K562 (cell line): ENCODE results near the gene IFI27L2. TPM values are rescaled to one million over a fixed set of nuclear protein-coding genes. Genes with fewer than 3 reads are reported as not detected.
A peak's percentile ranks its signal among the peaks of the same experiment; 100 is the strongest.

Source experiments
- KLF13 ChIP-seq: fragments of 450-650 bp; IDR thresholded peaks from 2 replicates; pipeline ENCODE4 v1.6.1; 2016; ENCODE audit warnings: missing genetic modification characterization, low read depth, mild to moderate bottlenecking, missing compliant biosample characterization, moderate library complexity, borderline replicate concordance
- SP2 ChIP-seq: IDR thresholded peaks from 2 replicates; pipeline ENCODE4 v1.6.1; 2011; ENCODE audit warnings: mild to moderate bottlenecking, low read depth, low read length, moderate library complexity; ENCODE audit not compliant: poor library complexity, severe bottlenecking; ENCODE audit errors: extremely low read depth
- VEZF1 ChIP-seq: fragments of 200-800 bp; sonication (Bioruptor generic); IDR thresholded peaks from 2 replicates; pipeline ENCODE4 v1.6.1; 2017; ENCODE audit warnings: missing genetic modification characterization, missing compliant biosample characterization
- ZNF75A ChIP-seq: fragments of 450-650 bp; formaldehyde crosslinking; IDR thresholded peaks from 2 replicates; pipeline ENCODE4 v1.4.0; 2020; ENCODE audit warnings: mild to moderate bottlenecking
- polyA plus RNA-seq, 8 experiments: library from polyadenylated mRNA; depleted of rRNA in 4 of 8; stranded (reverse) in 5 of 8; unstranded in 3 of 8; fragments of >200 nt; fragmentation: Nextera tagmentation in 2 of 8; fragmentation: Illumina TruSeq in 1 of 8; extraction: Ambion mirVana in 2 of 8; extraction: Trizol in 1 of 8; gene quantifications; 2 replicates each; pipeline versions ENCODE4 v1.2.1 to v1.2.3, GENCODE V29; 2011 to 2014; ENCODE audit warnings: inconsistent platforms in 1 of 8, missing spikeins in 1 of 8
- total RNA-seq, 7 experiments: library from RNA; depleted of rRNA in 6 of 7; stranded (reverse); fragments of >200 nt in 6 of 7; fragmentation: Illumina TruSeq in 2 of 7; extraction: Trizol in 2 of 7; gene quantifications; 2 replicates each; pipeline versions ENCODE4 v1.2.1 to v1.2.3, GENCODE V29; 2011 to 2021; ENCODE audit warnings: low replicate concordance in 1 of 7
- TF ChIP-seq, protein P1 (sequence below), 3 experiments: IDR thresholded peaks in 2 of 3; conservative IDR thresholded peaks in 1 of 3; 2 replicates each; pipeline ENCODE4 v1.5.1; 2011 to 2012; ENCODE audit warnings: low read length in 3 of 3, mild to moderate bottlenecking in 3 of 3, control low read depth in 2 of 3, improper control_type of control experiment in 1 of 3, inconsistent platforms in 1 of 3, low read depth in 1 of 3, mixed read lengths in 1 of 3, moderate library complexity in 1 of 3; ENCODE audit not compliant: insufficient read depth in 2 of 3
- TF ChIP-seq, protein P2 (sequence below): sonication (generic); formaldehyde crosslinking; IDR thresholded peaks from 2 replicates; pipeline ENCODE4 v1.8.1; 2023; ENCODE audit warnings: mild to moderate bottlenecking, missing genetic modification reagents, moderate library complexity

Gene IFI27L2
- total and polyA plus RNA-seq, 9 of the 15 experiments (the other 6 are each of a cell fraction or from before 2014, with no cell fraction given), result 1.0 to 9.3 (median 4.1) TPM

GRCh38 chr14:94129111-94129757 lies at the start of gene IFI27L2 (continued):
- TF ChIP-seq, protein P1, sequence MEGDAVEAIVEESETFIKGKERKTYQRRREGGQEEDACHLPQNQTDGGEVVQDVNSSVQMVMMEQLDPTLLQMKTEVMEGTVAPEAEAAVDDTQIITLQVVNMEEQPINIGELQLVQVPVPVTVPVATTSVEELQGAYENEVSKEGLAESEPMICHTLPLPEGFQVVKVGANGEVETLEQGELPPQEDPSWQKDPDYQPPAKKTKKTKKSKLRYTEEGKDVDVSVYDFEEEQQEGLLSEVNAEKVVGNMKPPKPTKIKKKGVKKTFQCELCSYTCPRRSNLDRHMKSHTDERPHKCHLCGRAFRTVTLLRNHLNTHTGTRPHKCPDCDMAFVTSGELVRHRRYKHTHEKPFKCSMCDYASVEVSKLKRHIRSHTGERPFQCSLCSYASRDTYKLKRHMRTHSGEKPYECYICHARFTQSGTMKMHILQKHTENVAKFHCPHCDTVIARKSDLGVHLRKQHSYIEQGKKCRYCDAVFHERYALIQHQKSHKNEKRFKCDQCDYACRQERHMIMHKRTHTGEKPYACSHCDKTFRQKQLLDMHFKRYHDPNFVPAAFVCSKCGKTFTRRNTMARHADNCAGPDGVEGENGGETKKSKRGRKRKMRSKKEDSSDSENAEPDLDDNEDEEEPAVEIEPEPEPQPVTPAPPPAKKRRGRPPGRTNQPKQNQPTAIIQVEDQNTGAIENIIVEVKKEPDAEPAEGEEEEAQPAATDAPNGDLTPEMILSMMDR (IDR thresholded peaks at IDR 0.05 in 2 of 3, conservative IDR thresholded peaks at IDR 0.05 in 1 of 3; ENCODE audit: insufficient read depth in 2 of 3, low read depth in 1 of 3, low read length in 3 of 3), result peak in 1 of 3 experiments; percentile 3; a peak in 1 of 6 replicates
- peak; percentile 60 for TF ChIP-seq VEZF1 (CRISPR knock-in tag)
- TF ChIP-seq ZNF75A, result no peak
- TF ChIP-seq, protein P2, sequence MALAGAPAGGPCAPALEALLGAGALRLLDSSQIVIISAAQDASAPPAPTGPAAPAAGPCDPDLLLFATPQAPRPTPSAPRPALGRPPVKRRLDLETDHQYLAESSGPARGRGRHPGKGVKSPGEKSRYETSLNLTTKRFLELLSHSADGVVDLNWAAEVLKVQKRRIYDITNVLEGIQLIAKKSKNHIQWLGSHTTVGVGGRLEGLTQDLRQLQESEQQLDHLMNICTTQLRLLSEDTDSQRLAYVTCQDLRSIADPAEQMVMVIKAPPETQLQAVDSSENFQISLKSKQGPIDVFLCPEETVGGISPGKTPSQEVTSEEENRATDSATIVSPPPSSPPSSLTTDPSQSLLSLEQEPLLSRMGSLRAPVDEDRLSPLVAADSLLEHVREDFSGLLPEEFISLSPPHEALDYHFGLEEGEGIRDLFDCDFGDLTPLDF, result no peak
- TF ChIP-seq KLF13, result no peak
- peak; percentile 9 for TF ChIP-seq SP2
